SKM-1 treated with dmso at 0.1 percent for 144 hours (cell line): Measurements from ENCODE around the gene OR51B6.
"Not testable (repeated sequence)": the region's sequence is repeated elsewhere in the genome, so short reads cannot be mapped to it uniquely, and the experiment has no call there.

Source experiments
- DNase-seq: peaks from one replicate; lab custom pipeline; 2025; ENCODE audit not compliant: unreplicated experiment; lab: John Stamatoyannopoulos, UW

OR51B6 gene, protein sequence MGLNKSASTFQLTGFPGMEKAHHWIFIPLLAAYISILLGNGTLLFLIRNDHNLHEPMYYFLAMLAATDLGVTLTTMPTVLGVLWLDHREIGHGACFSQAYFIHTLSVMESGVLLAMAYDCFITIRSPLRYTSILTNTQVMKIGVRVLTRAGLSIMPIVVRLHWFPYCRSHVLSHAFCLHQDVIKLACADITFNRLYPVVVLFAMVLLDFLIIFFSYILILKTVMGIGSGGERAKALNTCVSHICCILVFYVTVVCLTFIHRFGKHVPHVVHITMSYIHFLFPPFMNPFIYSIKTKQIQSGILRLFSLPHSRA

GRCh38 chr11:5351208-5351607 is at the start of gene OR51B6:
Gene OR51B6 (plus strand): TSS chr11:5351508. CDS start chr11:5351508, 0 bp downstream.
- DNase-seq, result no peak

- DNase-seq, result no peak
These were observed 49.5 kb upstream of the OR51B6 start, which contains the start of gene OR51B4 for GRCh38 chr11:5301846-5302245. Gene OR51B4 (minus strand): TSS chr11:5301946. CDS start chr11:5301946, 0 bp downstream.

DNA sequence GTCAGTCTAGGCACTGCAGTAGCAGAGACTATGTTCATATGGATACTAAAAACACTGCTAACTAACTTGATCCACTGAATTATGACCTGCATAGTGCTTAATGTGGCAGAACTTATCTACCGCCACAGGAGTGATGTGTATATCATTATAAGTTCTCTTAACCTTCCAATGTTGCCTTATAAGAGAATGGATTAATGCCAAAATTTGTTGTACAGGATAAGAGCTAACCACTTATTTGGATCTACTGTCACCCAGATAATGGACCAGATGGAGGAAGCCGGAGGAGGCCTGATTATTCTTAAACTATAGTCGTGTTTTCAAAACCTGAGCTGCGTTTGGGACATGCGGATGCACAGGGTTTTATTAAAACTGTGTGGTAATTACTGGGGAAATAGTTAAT is 47.7 kb upstream of the OR51B6 start:
- DNase-seq, result no peak

DNA sequence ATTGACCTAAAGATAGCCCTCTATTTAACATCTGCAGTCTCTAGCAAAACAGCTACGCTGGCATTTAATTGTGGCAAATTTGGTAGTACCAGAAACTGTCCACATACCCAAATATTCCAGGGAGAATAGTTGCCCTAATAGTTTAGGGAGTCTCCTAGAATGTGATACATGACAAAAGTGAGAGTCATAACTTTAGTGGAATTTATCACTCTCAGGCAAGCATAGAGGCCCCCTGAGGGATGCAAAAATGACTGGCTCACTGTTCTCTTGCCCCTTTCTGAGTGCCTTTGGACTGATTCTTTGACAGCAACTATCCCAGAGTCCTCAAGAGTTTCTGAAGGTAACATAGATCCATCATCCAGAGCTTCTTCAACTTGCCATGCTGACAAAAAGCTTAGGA is 47.3 kb upstream of the OR51B6 start:
- no peak for DNase-seq

- no peak for DNase-seq
These were observed 43.9 kb upstream of the OR51B6 start for GRCh38 chr11:5307256-5308019.

DNA sequence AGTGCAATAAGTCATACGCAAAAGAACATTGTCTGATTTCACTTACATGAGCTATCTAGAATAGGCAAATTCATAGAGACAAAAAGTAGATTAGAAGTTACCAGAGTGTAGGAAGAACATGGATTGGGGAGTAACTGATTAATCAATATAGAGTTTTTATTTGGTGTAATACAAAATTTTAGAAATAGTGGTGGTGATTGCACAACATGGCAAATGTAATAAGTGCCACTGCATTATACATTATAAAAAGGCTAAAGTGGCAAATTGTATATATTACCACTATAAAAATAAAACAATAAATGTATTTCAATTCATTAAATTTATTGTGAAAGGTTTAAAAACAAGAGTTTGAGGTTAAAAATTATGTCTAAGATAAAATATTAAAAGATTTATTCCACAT is 40.9 kb upstream of the OR51B6 start:
- no peak for DNase-seq

- DNase-seq, result not testable (repeated sequence)
These were observed 37.8 kb upstream of the OR51B6 start for GRCh38 chr11:5313326-5314023.

GRCh38 chr11:5317292-5317691 is 34.0 kb upstream of the OR51B6 start:
- DNase-seq, result no peak

DNA sequence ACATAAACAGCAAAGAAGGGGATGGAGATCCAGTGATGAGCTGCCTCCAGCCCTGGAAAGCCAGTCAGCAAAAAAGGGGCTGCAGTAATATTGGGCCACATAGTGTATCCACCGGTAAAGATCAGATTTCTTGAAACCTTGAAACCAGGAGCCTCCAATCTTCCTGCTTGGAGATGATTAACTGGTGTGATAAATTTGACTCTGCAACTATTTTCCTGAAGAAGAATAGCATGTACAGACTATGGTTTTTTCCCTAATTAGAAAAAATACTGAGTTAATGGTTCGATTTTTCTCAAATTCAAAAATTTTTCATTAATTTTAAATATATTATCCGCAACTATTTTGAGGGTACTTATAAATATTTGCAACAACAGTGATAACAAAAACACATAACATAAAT is 27.1 kb upstream of the OR51B6 start, which contains the start of gene OR51B2:
Gene OR51B2, minus strand, starts transcription at position 101 of the 400 bp plus-strand sequence. Its CDS starts 0 bp downstream, at position 101.
- DNase-seq, result no peak

DNA sequence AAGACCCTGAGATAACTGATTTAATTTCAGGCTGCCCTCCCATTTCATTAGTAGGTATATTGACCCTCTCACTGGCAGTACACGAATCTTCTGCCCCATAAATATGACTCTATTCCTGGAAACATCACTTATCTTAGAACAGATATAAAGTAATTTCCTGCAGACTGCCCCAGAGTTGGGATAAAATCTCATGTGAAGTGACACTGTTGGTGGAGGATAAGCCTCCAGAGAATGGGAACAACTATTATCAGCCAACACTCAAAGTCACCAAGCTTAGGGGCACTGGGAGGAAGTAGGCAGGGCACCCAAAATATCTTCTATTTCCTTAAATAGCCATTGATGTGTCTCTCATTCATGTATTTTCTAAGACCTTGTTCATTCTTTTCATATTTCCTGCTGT is 16.1 kb upstream of the OR51B6 start:
- DNase-seq, result no peak

- DNase-seq, result no peak
These were observed 15.0 kb upstream of the OR51B6 start for GRCh38 chr11:5336331-5336730.

GRCh38 chr11:5337253-5337652 is 14.1 kb upstream of the OR51B6 start:
- DNase-seq, result not testable (repeated sequence)

- DNase-seq, result no peak
These were observed 11.5 kb upstream of the OR51B6 start for GRCh38 chr11:5339771-5340322.

DNA sequence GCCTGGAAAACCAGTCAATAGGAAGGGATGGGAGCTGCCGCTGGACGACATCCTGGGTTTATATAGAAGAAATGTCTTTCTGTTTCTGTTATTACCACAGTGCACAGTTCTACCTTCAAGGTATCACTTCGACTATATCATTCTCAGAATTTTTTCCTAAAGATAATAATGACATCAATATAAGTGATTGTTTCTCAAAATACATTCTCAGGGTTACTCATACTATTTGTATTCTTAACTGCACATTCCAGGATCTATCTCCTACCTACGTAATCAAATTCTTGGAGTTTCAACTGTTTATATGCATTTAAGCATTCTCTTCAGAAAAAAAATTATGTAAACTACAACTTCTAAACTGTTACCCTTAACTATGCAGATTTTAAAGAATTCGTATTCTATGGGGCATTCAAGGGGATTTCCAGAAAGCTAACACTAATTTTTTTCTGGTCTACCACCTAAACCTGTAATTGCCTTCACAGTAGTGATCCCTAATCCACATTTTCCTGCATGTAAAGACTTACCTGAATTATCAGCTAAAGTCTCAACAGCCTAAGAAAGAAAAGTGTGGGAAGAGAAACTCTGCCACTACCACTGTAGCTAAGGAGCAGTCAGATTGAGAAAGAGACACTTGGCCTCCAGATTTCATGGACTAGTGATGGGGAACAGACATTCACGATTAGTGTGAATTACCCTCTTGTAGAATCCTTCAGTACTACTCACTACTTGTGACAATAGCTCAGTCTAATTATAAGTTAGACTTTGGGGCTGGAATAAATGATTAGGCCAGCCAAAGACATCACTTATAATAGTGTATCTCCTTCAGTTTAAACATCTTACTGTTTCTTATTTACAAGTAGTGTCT is 7.6 kb upstream of the OR51B6 start, which contains the start of gene OR51B5:
Gene OR51B5, minus strand, starts transcription at position 51 of the 862 bp plus-strand sequence. Its CDS starts 0 bp downstream, at position 51.
- no peak for DNase-seq

DNA sequence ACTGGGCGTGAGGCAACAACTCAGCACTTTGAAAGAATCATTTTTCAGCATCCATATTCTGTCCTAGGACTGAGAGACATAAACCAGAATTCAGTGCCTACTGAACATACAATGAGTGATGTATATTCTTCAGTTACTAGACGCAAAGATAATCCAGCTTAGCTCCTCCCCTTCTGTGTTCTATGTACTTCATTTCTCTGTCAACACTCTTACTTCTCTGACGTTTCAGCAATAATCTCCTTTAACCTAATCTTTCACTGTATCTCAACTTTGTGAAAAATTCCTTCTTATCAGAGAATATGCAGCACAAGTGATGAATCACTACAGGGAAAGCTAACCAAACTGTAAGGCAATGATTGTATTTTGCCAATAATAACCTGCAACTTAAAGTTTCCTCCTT is 5.5 kb upstream of the OR51B6 start:
- DNase-seq, result no peak

GRCh38 chr11:5348551-5349194 is 2.6 kb upstream of the OR51B6 start:
- DNase-seq, result no peak

DNA sequence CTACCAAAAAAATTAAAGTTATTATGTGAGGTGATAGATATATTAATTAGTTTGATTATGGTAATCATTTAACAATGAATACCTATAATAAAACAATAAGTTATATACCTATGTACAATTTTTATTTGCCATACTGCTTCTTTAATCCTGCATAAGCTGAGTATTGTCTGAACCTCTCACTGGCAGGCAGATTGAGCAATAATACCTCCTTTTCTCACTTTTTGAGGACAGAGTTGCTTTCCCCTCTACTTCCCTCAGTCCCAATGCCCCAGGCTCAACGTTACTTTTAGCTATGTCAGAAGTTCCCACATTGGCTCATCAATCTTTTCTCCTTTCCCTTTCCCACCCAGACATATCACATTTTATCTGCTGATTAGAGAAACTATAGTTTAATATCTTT is 1.8 kb upstream of the OR51B6 start:
- DNase-seq, result no peak

DNA sequence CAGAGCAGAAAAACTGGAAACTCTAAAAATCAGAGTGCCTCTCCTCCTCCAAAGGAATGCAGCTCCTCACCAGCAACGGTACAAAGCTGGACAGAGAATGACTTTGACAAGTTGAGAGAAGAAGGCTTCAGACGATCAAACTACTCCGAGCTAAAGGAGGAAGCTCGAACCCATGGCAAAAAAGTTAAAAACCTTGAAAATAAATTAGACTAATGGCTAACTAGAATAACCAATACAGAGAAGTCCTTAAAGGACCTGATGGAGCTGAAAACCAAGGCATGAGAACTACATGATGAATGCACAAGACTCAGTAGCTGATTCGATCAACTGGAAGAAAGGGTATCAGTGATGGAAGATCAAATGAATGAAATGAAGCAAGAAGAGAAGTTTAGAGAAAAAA is 4.7 kb downstream of the OR51B6 start:
- DNase-seq, result not testable (repeated sequence)

GRCh38 chr11:5362017-5362625 is 10.8 kb downstream of the OR51B6 start:
- no peak for DNase-seq
